ENCODE data around the gene UPF3B. TPM values are rescaled to one million over a fixed set of nuclear protein-coding genes. Genes with fewer than 3 reads are reported as not detected.

UPF3B gene
- total and polyA plus RNA-seq, 10 of the 15 experiments (the other 5 are each of a cell fraction or from before 2014, with no cell fraction given) = 5.7 to 35.3 (median 22.1) TPM

- H4K20me1 ChIP-seq (ENCODE audit: control insufficient read depth, insufficient read depth) = no peaks in the 10 kb centered on the region; the same call in 1 of the 2 replicates
- in situ Hi-C loops (cut with MboI) = no loop called here
- TSS peak; percentile 65 for BruUV-seq (replicated peaks)
- TF ChIP-seq BACH1 (IDR thresholded peaks at IDR 0.05; ENCODE audit: borderline replicate concordance) (no peak), ZNF622 (IDR thresholded peaks at IDR 0.05) (no peak), RUNX3 (IDR thresholded peaks at IDR 0.05; ENCODE audit: low read length) (no peak), BCL3 (IDR thresholded peaks at IDR 0.05; ENCODE audit: borderline replicate concordance, insufficient read depth, low read depth, low read length, poor library complexity, severe bottlenecking) (no peak), BRCA1 (IDR thresholded peaks at IDR 0.05; ENCODE audit: low read depth, low read length) (no peak), IKZF1 (conservative IDR thresholded peaks at IDR 0.05) (0 out of 2 replicates have a peak, but pooled peaks have one; percentile 9), RELA (IDR thresholded peaks at IDR 0.05; ENCODE audit: borderline replicate concordance, partially characterized antibody) (no peak), MEF2A (IDR thresholded peaks at IDR 0.05; ENCODE audit: insufficient read depth, low read depth, low read length) (no peak), MTA2 (IDR thresholded peaks at IDR 0.05; ENCODE audit: low read depth) (no peak), ETV6 (conservative IDR thresholded peaks at IDR 0.05 in 1 of 2, IDR thresholded peaks at IDR 0.05 in 1 of 2; ENCODE audit: borderline replicate concordance in 1 of 2, low read depth in 1 of 2) (no peak), EGR1 (IDR thresholded peaks at IDR 0.05; ENCODE audit: borderline replicate concordance in 1 of 2, low read depth in 2 of 2, low read length in 2 of 2) (no peak), MTA3 (IDR thresholded peaks at IDR 0.05; ENCODE audit: borderline replicate concordance, low read length) (no peak), IKZF2 (IDR thresholded peaks at IDR 0.05) (no peak), NFYB (IDR thresholded peaks at IDR 0.05; ENCODE audit: insufficient read depth, low read depth, low read length) (no peak), ZNF592 (IDR thresholded peaks at IDR 0.05) (no peak)
Observed at GRCh38 chrX:119790977-119791436, 61.8 kb downstream of the UPF3B start.

More at GRCh38 chrX:119790977-119791436, 61.8 kb downstream of the UPF3B start:
- H3K4me1 ChIP-seq (ENCODE audit: control insufficient read depth, insufficient read depth, low read length) = no peaks in the 10 kb centered on the region; the same call in 1 of the 2 replicates
- H2AFZ ChIP-seq (ENCODE audit: control insufficient read depth, low read depth, low read length) = no peak overlapping the region
- POLR2A ChIA-PET = interaction anchor here (0.5 to 2.2 kb wide), 17 partner anchors 15 to 171 kb away, joined by 3 to 24 read pairs (median 4); partner anchors contain the start of genes NDUFA1, RNF113A, SEPTIN6 and SOWAHD
- CTCF ChIA-PET = interaction anchor here (0.7 to 1.9 kb wide), 12 partner anchors 10 to 157 kb away, joined by 3 to 10 read pairs (median 4); partner anchors contain the start of genes SOWAHD and UPF3B
- peaks cover 52% of the 10 kb centered on the region for H3K79me2 ChIP-seq (ENCODE audit: control insufficient read depth, insufficient read depth, low read length)
- WGBS (ENCODE audit: insufficient coverage, insufficient replicate concordance, low lambda C conversion rate, missing lambda C conversion rate) = 45% methylated on average over 31 of the region's 31 CpGs
- peak overlapping the region; percentile 93 for H3K9ac ChIP-seq (ENCODE audit: control insufficient read depth, insufficient read depth, low read length)
- RAD21 ChIA-PET (ENCODE audit: unreplicated experiment) = interaction anchor here (0.8 to 3.3 kb wide), 19 partner anchors 15 to 674 kb away, joined by 3 to 21 read pairs (median 4); partner anchors contain the start of genes NDUFA1, NKRF, RNF113A and SOWAHD
- intact Hi-C loops (cut with micrococcal nuclease; ENCODE audit: unreplicated experiment) = loop anchor here (2.0 to 5.0 kb wide), 3 partner anchors 62 to 151 kb away; partner anchors contain the start of genes NKAP and UPF3B
- FAIRE-seq = no peak
- peak overlapping the region; percentile 90 for H3K27ac ChIP-seq (ENCODE audit: control insufficient read depth, insufficient read depth)
- no peak for DNase-seq (ENCODE audit: low read depth, low spot score)
- H3K4me3 ChIP-seq = peak overlapping the region; percentile 76
- SMC1A ChIA-PET (ENCODE audit: uncharacterized antibody, unreplicated experiment) = interaction anchor here (0.8 to 1.7 kb wide), 12 partner anchors 29 to 107 kb away, joined by 3 to 10 read pairs (median 4); partner anchors contain the start of genes RNF113A, SOWAHD and UPF3B
- H3K36me3 ChIP-seq (ENCODE audit: control insufficient read depth in 2 of 2, insufficient read depth in 2 of 2, low read length in 1 of 2) = peaks cover 2 to 6% of the 10 kb centered on the region in 2 experiments; a peak in 2 of 4 replicates
- peak; percentile 26 for ATAC-seq
- peak overlapping the region; percentile 28; the same call in 1 of the 2 replicates for H3K4me2 ChIP-seq (ENCODE audit: control insufficient read depth, insufficient read depth)
- H3K27me3 ChIP-seq (replicated peaks in 1 of 2; ENCODE audit: control insufficient read depth in 2 of 2, insufficient read depth in 2 of 2, low read length in 1 of 2) = no peaks in the 10 kb centered on the region
- no peaks in the 10 kb centered on the region for H3K9me3 ChIP-seq (replicated peaks; ENCODE audit: control insufficient read depth, insufficient read depth, low read length)
